IMR-90 (cell line): ENCODE data around the gene OR52N2. TPM values are rescaled to one million over a fixed set of nuclear protein-coding genes. Genes with fewer than 3 reads are reported as not detected.

ENCODE experiments used
- ATAC-seq: fragments of 200-7000 bp; cut with Tn5 transposase; 2 replicates; pipeline ENCODE4 v1.9.1; 2020; ENCODE audit warnings: low read depth, mild to moderate bottlenecking, moderate library complexity
- Bru-seq: library from RNA; stranded (reverse); fragments of 400-500 nt; gene quantifications from one replicate; lab custom pipeline; 2021; lab: Mats Ljungman, UMichigan
- BruChase-seq, 2 experiments: library from RNA; stranded (reverse); fragments of 400-500 nt; gene quantifications; one replicate each; lab custom pipeline; 2021; lab: Mats Ljungman, UMichigan
- BruUV-seq: library from RNA; stranded (reverse); fragments of 400-500 nt; replicated peaks from 2 replicates; lab custom pipeline; 2021; lab: Mats Ljungman, UMichigan
- CTCF ChIA-PET: fragments of 300-600 bp; formaldehyde crosslinking; extraction: SDS; loops from one replicate; lab custom pipeline; 2021; ENCODE audit warnings: antibody characterized with exemption; lab: Yijun Ruan, JAX
- POLR2A ChIA-PET: fragments of 300-600 bp; sonication (Branson Sonifier 250); formaldehyde crosslinking; loops from one replicate; lab custom pipeline; 2022; ENCODE audit warnings: antibody characterized with exemption; ENCODE audit not compliant: unreplicated experiment; lab: Charles Lee
- DNase-seq: peaks from one replicate; pipeline ENCODE4 v3.0.0; 2013
- H2AFZ ChIP-seq: replicated peaks from 2 replicates; pipeline ENCODE3; 2013; ENCODE audit warnings: low read length, mild to moderate bottlenecking; ENCODE audit not compliant: poor library complexity
- H2AK5ac ChIP-seq: 2 replicates; pipeline ENCODE4 v1.6.1; 2013; ENCODE audit warnings: low read depth, low read length, inconsistent platforms
- H2AK9ac ChIP-seq: replicated peaks from 2 replicates; pipeline ENCODE3; 2013; ENCODE audit warnings: mild to moderate bottlenecking, low read depth, low read length, moderate library complexity; ENCODE audit not compliant: poor library complexity
- H2BK120ac ChIP-seq: 2 replicates; pipeline ENCODE4 v1.6.1; 2013; ENCODE audit warnings: low read depth, low read length, inconsistent platforms
- H2BK15ac ChIP-seq: 3 replicates; pipeline ENCODE4 v1.6.1; 2013; ENCODE audit warnings: low read depth, low read length, inconsistent platforms
- H2BK20ac ChIP-seq: 2 replicates; pipeline ENCODE4 v1.6.1; 2013; ENCODE audit warnings: low read depth, mild to moderate bottlenecking, inconsistent platforms, low read length, moderate library complexity
- H2BK5ac ChIP-seq: 2 replicates; pipeline ENCODE4 v1.6.1; 2013; ENCODE audit warnings: mild to moderate bottlenecking, low read depth, low read length, inconsistent platforms; ENCODE audit not compliant: poor library complexity, severe bottlenecking
- H3K14ac ChIP-seq: replicated peaks from 2 replicates; pipeline ENCODE4 v1.6.1; 2013; ENCODE audit warnings: low read depth, low read length, inconsistent platforms
- H3K18ac ChIP-seq: 2 replicates; pipeline ENCODE4 v1.6.1; 2013; ENCODE audit warnings: low read depth, low read length, control low read depth
- H3K23ac ChIP-seq: 2 replicates; pipeline ENCODE4 v1.6.1; 2013; ENCODE audit warnings: low read depth, low read length, inconsistent platforms
- H3K27ac ChIP-seq: 2 replicates; pipeline ENCODE4 v1.5.1; 2013; ENCODE audit warnings: mild to moderate bottlenecking, control low read depth, low read length; ENCODE audit not compliant: insufficient read depth
- H3K27me3 ChIP-seq: 2 replicates; pipeline ENCODE4 v1.6.1; 2013; ENCODE audit warnings: low read length; ENCODE audit not compliant: control insufficient read depth, insufficient read depth
- H3K36me3 ChIP-seq: 2 replicates; pipeline ENCODE4 v1.6.1; 2013; ENCODE audit warnings: low read length, mixed read lengths; ENCODE audit not compliant: control insufficient read depth, insufficient read depth
- H3K4ac ChIP-seq: 2 replicates; pipeline ENCODE4 v1.6.1; 2013; ENCODE audit warnings: low read depth, low read length, inconsistent platforms
- H3K4me1 ChIP-seq: 2 replicates; pipeline ENCODE4 v1.6.1; 2013; ENCODE audit warnings: low read length, mixed read lengths; ENCODE audit not compliant: control insufficient read depth, insufficient read depth
- H3K4me2 ChIP-seq: 2 replicates; pipeline ENCODE4 v1.6.1; 2013; ENCODE audit warnings: low read depth, mild to moderate bottlenecking, control low read depth, low read length, moderate library complexity
- H3K4me3 ChIP-seq: 2 replicates; pipeline ENCODE4 v1.5.1; 2013; ENCODE audit warnings: low read depth, mild to moderate bottlenecking, control low read depth, low read length, moderate library complexity; ENCODE audit not compliant: insufficient read depth
- H3K56ac ChIP-seq: 2 replicates; pipeline ENCODE4 v1.6.1; 2013; ENCODE audit warnings: low read length, inconsistent platforms; ENCODE audit not compliant: insufficient read depth; ENCODE audit errors: extremely low read depth
- H3K79me1 ChIP-seq, 2 experiments: 2 replicates each; pipeline ENCODE4 v1.6.1; 2013; ENCODE audit warnings: low read length in 2 of 2, inconsistent platforms in 1 of 2, low read depth in 1 of 2
- H3K9ac ChIP-seq: 2 replicates; pipeline ENCODE4 v1.6.1; 2013; ENCODE audit warnings: low read depth, low read length, control low read depth
- H3K9me1 ChIP-seq: 2 replicates; pipeline ENCODE4 v1.6.1; 2013; ENCODE audit warnings: low read length, inconsistent platforms; ENCODE audit not compliant: insufficient read depth
- H3K9me3 ChIP-seq: 2 replicates; pipeline ENCODE4 v1.6.1; 2013; ENCODE audit warnings: low read length; ENCODE audit not compliant: control insufficient read depth, insufficient read depth
- H4K20me1 ChIP-seq: 2 replicates; pipeline ENCODE4 v1.6.1; 2013; ENCODE audit warnings: low read length, inconsistent platforms; ENCODE audit not compliant: insufficient read depth
- H4K5ac ChIP-seq: 2 replicates; pipeline ENCODE4 v1.6.1; 2013; ENCODE audit warnings: mild to moderate bottlenecking, low read depth, low read length, control low read depth
- H4K8ac ChIP-seq, 2 experiments: 2 replicates each; pipeline ENCODE4 v1.6.1; 2013; ENCODE audit warnings: low read depth in 2 of 2, low read length in 2 of 2, control low read depth in 1 of 2, inconsistent platforms in 1 of 2
- H4K91ac ChIP-seq: 2 replicates; pipeline ENCODE4 v1.6.1; 2013; ENCODE audit warnings: low read depth, low read length, inconsistent platforms; ENCODE audit not compliant: insufficient read depth
- CHD1 ChIP-seq: IDR thresholded peaks from 2 replicates; pipeline ENCODE4 v1.6.1; 2012; ENCODE audit warnings: low read depth, low read length, improper control_type of control experiment
- FOS ChIP-seq: fragments of 150-350 bp; IDR thresholded peaks from 2 replicates; pipeline ENCODE4 v1.6.1; 2016; ENCODE audit warnings: low read depth, low read length
- MAFK ChIP-seq: IDR thresholded peaks from 2 replicates; pipeline ENCODE4 v1.6.1; 2012; ENCODE audit warnings: low read depth, low read length, improper control_type of control experiment
- RAD21 ChIP-seq: IDR thresholded peaks from 2 replicates; pipeline ENCODE4 v1.6.1; 2012; ENCODE audit warnings: low read length, improper control_type of control experiment
- SMC3 ChIP-seq: fragments of 150-350 bp; IDR thresholded peaks from 2 replicates; pipeline ENCODE4 v1.6.1; 2016; ENCODE audit warnings: low read depth, mild to moderate bottlenecking, antibody characterized with exemption, low read length, moderate library complexity
- WGBS, 2 experiments: methylation state at CpG; one replicate each; pipeline versions ENCODE4 v1.1.5 to v1.1.7; 2013; ENCODE audit warnings: missing lambda C conversion rate in 2 of 2; ENCODE audit not compliant: insufficient read length in 1 of 2; ENCODE audit errors: extremely low coverage in 2 of 2; 5-methylcytosine and 5-hydroxymethylcytosine counted together
- dilution Hi-C: fragments of 300-500 bp; cut with HindIII; formaldehyde crosslinking; loops from one replicate; pipeline ENCODE4 v1.14.3; 2018; ENCODE audit warnings: low sequenced_read_pairs; ENCODE audit not compliant: unreplicated experiment
- in situ Hi-C: fragments of 300-500 bp; cut with MboI; formaldehyde crosslinking; loops from 3 replicates; pipeline ENCODE4 v1.14.3; 2019; ENCODE audit warnings: low sequenced_read_pairs, inconsistent platforms, mixed read lengths
- intact Hi-C: fragments of 100-400 bp; cut with micrococcal nuclease; formaldehyde crosslinking; loops from 2 replicates; pipeline ENCODE4 v1.10.0; 2022
- long read RNA-seq: library from polyadenylated mRNA; unstranded; transcript quantifications from one replicate; pipeline ENCODE4 v2.0.0, GENCODE V29; 2021; ENCODE audit not compliant: unreplicated experiment
- polyA plus RNA-seq, 3 experiments: library from polyadenylated mRNA; depleted of rRNA; stranded (reverse); fragments of >200 nt; gene quantifications; 2 replicates each; pipeline ENCODE4 v1.2.3, GENCODE V29; 2012; ENCODE audit warnings: low replicate concordance in 1 of 3
- total RNA-seq: library from RNA; depleted of rRNA; stranded (reverse); fragments of >200 nt; gene quantifications from 2 replicates; pipeline ENCODE4 v1.2.3, GENCODE V29; 2012; rRNA removed
- TF ChIP-seq, protein P1 (sequence below): conservative IDR thresholded peaks from 2 replicates; pipeline ENCODE4 v1.5.1; 2012; ENCODE audit warnings: mild to moderate bottlenecking, low read depth, low read length, improper control_type of control experiment

The OR52N2 gene
- total RNA-seq (not detected in 2 replicates), polyA plus RNA-seq (2012; rRNA removed) (not detected in 2 replicates), Bru-seq, nascent RNA (not detected), BruChase-seq, experiment 1, labeled RNA remaining after a 6-hour chase (not detected), BruChase-seq, experiment 2, labeled RNA remaining after a 2-hour chase (not detected)
- polyA plus RNA-seq (2012; cell fraction: cytosol; rRNA removed), result not detected in 2 replicates
- not detected in 2 replicates for polyA plus RNA-seq (2012; cell fraction: nucleus; rRNA removed; ENCODE audit: low replicate concordance)
- long read RNA-seq, result 0 reads

DNA sequence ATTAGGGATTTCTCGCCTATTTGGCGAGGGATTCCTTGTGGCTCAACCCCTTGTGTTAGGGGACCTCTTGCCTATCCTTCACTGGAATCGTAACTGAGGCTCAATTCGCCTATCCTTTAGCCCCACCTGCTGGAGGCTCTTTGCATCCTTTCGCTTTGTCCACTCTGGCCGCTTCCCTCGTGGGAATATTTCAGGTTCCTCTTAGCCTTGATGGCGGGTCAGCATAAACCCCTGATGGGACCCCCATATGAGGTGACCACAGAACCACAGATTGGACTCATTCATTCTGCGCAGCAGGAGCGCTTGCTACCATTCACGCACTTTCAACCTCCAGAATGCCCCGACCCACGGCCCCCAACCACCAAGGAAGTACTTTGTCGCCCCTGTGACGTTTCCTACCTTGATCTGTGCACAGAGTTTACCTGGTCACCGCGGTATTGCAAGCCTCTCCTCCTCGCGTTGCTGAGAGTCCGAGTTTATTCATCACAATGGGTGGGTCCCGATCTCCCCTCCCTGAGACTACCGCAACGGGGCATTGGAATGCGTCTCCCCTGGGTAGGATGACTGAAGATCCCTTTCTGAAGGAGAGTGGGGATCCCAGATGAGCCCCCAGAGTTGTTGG lies at the start of gene OR52N2:
Gene OR52N2 (plus strand): TSS at position 425 of the 622 bp plus-strand sequence. CDS start 11,412 bp downstream, outside the sequence.
- no peak within 1 kb of the TSS for H3K4ac ChIP-seq
- no peak within 1 kb of the TSS for H2BK5ac ChIP-seq
- TF ChIP-seq CHD1 (no peak), FOS (no peak), SMC3 (peak; percentile 73), RAD21 (peak; percentile 95), MAFK (no peak)
- TF ChIP-seq, protein P1, sequence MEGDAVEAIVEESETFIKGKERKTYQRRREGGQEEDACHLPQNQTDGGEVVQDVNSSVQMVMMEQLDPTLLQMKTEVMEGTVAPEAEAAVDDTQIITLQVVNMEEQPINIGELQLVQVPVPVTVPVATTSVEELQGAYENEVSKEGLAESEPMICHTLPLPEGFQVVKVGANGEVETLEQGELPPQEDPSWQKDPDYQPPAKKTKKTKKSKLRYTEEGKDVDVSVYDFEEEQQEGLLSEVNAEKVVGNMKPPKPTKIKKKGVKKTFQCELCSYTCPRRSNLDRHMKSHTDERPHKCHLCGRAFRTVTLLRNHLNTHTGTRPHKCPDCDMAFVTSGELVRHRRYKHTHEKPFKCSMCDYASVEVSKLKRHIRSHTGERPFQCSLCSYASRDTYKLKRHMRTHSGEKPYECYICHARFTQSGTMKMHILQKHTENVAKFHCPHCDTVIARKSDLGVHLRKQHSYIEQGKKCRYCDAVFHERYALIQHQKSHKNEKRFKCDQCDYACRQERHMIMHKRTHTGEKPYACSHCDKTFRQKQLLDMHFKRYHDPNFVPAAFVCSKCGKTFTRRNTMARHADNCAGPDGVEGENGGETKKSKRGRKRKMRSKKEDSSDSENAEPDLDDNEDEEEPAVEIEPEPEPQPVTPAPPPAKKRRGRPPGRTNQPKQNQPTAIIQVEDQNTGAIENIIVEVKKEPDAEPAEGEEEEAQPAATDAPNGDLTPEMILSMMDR, result peak; percentile 89
- peak within 1 kb of the TSS; percentile 90 for H3K4me2 ChIP-seq
- H2BK120ac ChIP-seq, result no peak within 1 kb of the TSS
- intact Hi-C loops, result loop anchor here (1.0 to 10.0 kb wide), 9 partner anchors 124 to 1624 kb away; partner anchors contain the start of gene TRIM5
- no peak within 1 kb of the TSS for H2BK20ac ChIP-seq
- H4K91ac ChIP-seq, result no peak within 1 kb of the TSS
- no peaks in the 10 kb centered on the region for H3K36me3 ChIP-seq
- no peak within 1 kb of the TSS for H3K14ac ChIP-seq
- no peak within 1 kb of the TSS for H3K18ac ChIP-seq
- H3K4me3 ChIP-seq, result peak within 1 kb of the TSS; percentile 45
- ChIA-PET CTCF (interaction anchor here (1.9 kb wide), 1 partner anchor 332 kb away, joined by 8 read pairs; no protein-coding TSS in a partner anchor), POLR2A (no interaction called here)
- no peak within 1 kb of the TSS for H3K27ac ChIP-seq
- H3K4me1 ChIP-seq, result no peaks in the 10 kb centered on the region
- H4K20me1 ChIP-seq, result no peaks in the 10 kb centered on the region
- no peak within 1 kb of the TSS for H2AK5ac ChIP-seq
- no TSS peak for BruUV-seq
- dilution Hi-C loops, result no loop called here
- no peak within 1 kb of the TSS for H3K56ac ChIP-seq
- H2BK15ac ChIP-seq, result no peak within 1 kb of the TSS
- H3K23ac ChIP-seq, result no peak within 1 kb of the TSS
- H2AFZ ChIP-seq, result peak within 1 kb of the TSS; percentile 89
- no peak within 1 kb of the TSS for H4K5ac ChIP-seq
- H2AK9ac ChIP-seq, result no peak within 1 kb of the TSS
- no peaks in the 10 kb centered on the region for H3K9me3 ChIP-seq
- H3K79me1 ChIP-seq, result no peaks in the 10 kb centered on the region
- peak; percentile 65 for DNase-seq
- WGBS, 2 experiments, result 15% methylated on average over 10 of the region's 24 CpGs; no CpG with 5 or more reads in 1 of the 2 experiments
- H3K9me1 ChIP-seq, result no peaks in the 10 kb centered on the region
- peaks cover 7% of the 10 kb centered on the region for H3K27me3 ChIP-seq
- ATAC-seq, result peak; percentile 99
- H3K9ac ChIP-seq, result no peak within 1 kb of the TSS
- H4K8ac ChIP-seq, result no peak within 1 kb of the TSS
- in situ Hi-C loops, result no loop called here
